HepG2 (cell line): Measurements from ENCODE around the gene AGBL2. TPM values are rescaled to one million over a fixed set of nuclear protein-coding genes. Genes with fewer than 3 reads are reported as not detected.

Experiments
- AKAP8 ChIP-seq: sonication (generic); formaldehyde crosslinking; IDR thresholded peaks from 2 replicates; pipeline ENCODE4 v1.5.1; 2020; ENCODE audit warnings: mild to moderate bottlenecking, missing genetic modification reagents
- ATF4 ChIP-seq, 2 experiments: fragments of 450-650 bp in 1 of 2; sonication (generic) in 1 of 2; formaldehyde crosslinking; IDR thresholded peaks; 2 replicates each; pipeline versions ENCODE4 v1.5.0 to v1.8.0; 2020 to 2022; ENCODE audit warnings: mild to moderate bottlenecking in 1 of 2, missing genetic modification reagents in 1 of 2
- HIVEP1 ChIP-seq: sonication (generic); formaldehyde crosslinking; IDR thresholded peaks from 2 replicates; pipeline ENCODE4 v1.4.0; 2020; ENCODE audit warnings: mild to moderate bottlenecking, missing genetic modification reagents
- MYPOP ChIP-seq: sonication (generic); formaldehyde crosslinking; IDR thresholded peaks from 2 replicates; pipeline ENCODE4 v1.8.1; 2023; ENCODE audit warnings: mild to moderate bottlenecking, moderate library complexity, missing genetic modification reagents
- NFYB ChIP-seq: sonication (generic); formaldehyde crosslinking; IDR thresholded peaks from 2 replicates; pipeline ENCODE4 v1.4.0; 2020; ENCODE audit warnings: missing genetic modification reagents
- RBM39 ChIP-seq: fragments of 200-400 bp; formaldehyde crosslinking; IDR thresholded peaks from one replicate; pipeline ENCODE4 v1.6.1; 2018; ENCODE audit warnings: antibody characterized with exemption, mild to moderate bottlenecking, low read depth, low read length; ENCODE audit not compliant: poor library complexity, severe bottlenecking
- RXRB ChIP-seq: IDR thresholded peaks from 2 replicates; pipeline ENCODE4 v1.6.1; 2016; ENCODE audit warnings: borderline replicate concordance, missing genetic modification reagents, missing compliant biosample characterization
- SPEN ChIP-seq: sonication (generic); formaldehyde crosslinking; IDR thresholded peaks from 2 replicates; pipeline ENCODE4 v1.5.1; 2020; ENCODE audit warnings: low read depth, mild to moderate bottlenecking, missing genetic modification reagents
- SUZ12 ChIP-seq: fragments of 150-350 bp; IDR thresholded peaks from 2 replicates; pipeline ENCODE4 v1.6.1; 2014; ENCODE audit warnings: low read depth, low read length
- TARDBP ChIP-seq: sonication (generic); formaldehyde crosslinking; IDR thresholded peaks from 2 replicates; pipeline ENCODE4 v1.8.0; 2022; ENCODE audit warnings: mild to moderate bottlenecking, missing genetic modification reagents
- TCF7L2 ChIP-seq: IDR thresholded peaks from 2 replicates; pipeline ENCODE4 v1.6.1; 2011; ENCODE audit warnings: mild to moderate bottlenecking, low read depth, low read length, moderate library complexity
- TEAD3 ChIP-seq: optimal IDR thresholded peaks from 2 replicates; pipeline ENCODE3; 2016; ENCODE audit warnings: borderline replicate concordance
- TFE3 ChIP-seq: IDR thresholded peaks from 2 replicates; pipeline ENCODE4 v1.6.1; 2016
- THAP11 ChIP-seq: IDR thresholded peaks from 2 replicates; pipeline ENCODE4 v1.6.1; 2016; ENCODE audit warnings: missing biosample characterization, missing genetic modification reagents
- TSC22D2 ChIP-seq: sonication (generic); formaldehyde crosslinking; IDR thresholded peaks from 2 replicates; pipeline ENCODE4 v1.5.1; 2020; ENCODE audit warnings: missing genetic modification reagents, mild to moderate bottlenecking, borderline replicate concordance
- ZMAT3 ChIP-seq: sonication (generic); formaldehyde crosslinking; conservative IDR thresholded peaks from 2 replicates; pipeline ENCODE4 v1.7.0; 2021; ENCODE audit warnings: missing genetic modification reagents
- ZNF225 ChIP-seq: sonication (generic); formaldehyde crosslinking; IDR thresholded peaks from 2 replicates; pipeline ENCODE4 v1.4.0; 2020; ENCODE audit warnings: mild to moderate bottlenecking, missing genetic modification reagents
- ZNF326 ChIP-seq: sonication (generic); formaldehyde crosslinking; IDR thresholded peaks from 2 replicates; pipeline ENCODE4 v1.4.0; 2020; ENCODE audit warnings: missing genetic modification reagents, borderline replicate concordance
- ZNF337 ChIP-seq: sonication (generic); formaldehyde crosslinking; IDR thresholded peaks from 2 replicates; pipeline ENCODE4 v1.5.1; 2020; ENCODE audit warnings: missing genetic modification reagents, low read depth, mild to moderate bottlenecking, borderline replicate concordance
- ZNF44 ChIP-seq: sonication (generic); formaldehyde crosslinking; IDR thresholded peaks from 2 replicates; pipeline ENCODE4 v1.5.1; 2020; ENCODE audit warnings: mild to moderate bottlenecking, missing genetic modification reagents
- ZNF615 ChIP-seq: sonication (generic); formaldehyde crosslinking; IDR thresholded peaks from 2 replicates; pipeline ENCODE4 v1.5.0; 2020; ENCODE audit warnings: mild to moderate bottlenecking, missing genetic modification reagents, borderline replicate concordance
- polyA plus RNA-seq, 8 experiments: library from polyadenylated mRNA; depleted of rRNA in 3 of 8; stranded (reverse) in 7 of 8; unstranded in 1 of 8; fragments of >200 nt; fragmentation: Illumina TruSeq in 4 of 8; extraction: Trizol in 4 of 8; gene quantifications; 2 replicates each; pipeline versions ENCODE4 v1.2.1 to v1.2.3, GENCODE V29; 2011 to 2016; ENCODE audit warnings: low read depth in 4 of 8, missing spikeins in 1 of 8, mixed read lengths in 1 of 8; ENCODE audit not compliant: insufficient read depth in 1 of 8
- total RNA-seq, 5 experiments: library from RNA; depleted of rRNA; stranded (reverse); fragments of >200 nt; fragmentation: Illumina TruSeq; extraction: Trizol; gene quantifications; 2 replicates each; pipeline ENCODE4 v1.2.3, GENCODE V29; 2016; ENCODE audit warnings: low read depth in 1 of 5
- TF ChIP-seq, protein P1 (sequence below): sonication (generic); formaldehyde crosslinking; conservative IDR thresholded peaks from 2 replicates; pipeline ENCODE4 v1.8.1; 2023; ENCODE audit warnings: missing genetic modification reagents
- TF ChIP-seq, protein P2 (sequence below): sonication (generic); formaldehyde crosslinking; conservative IDR thresholded peaks from 2 replicates; pipeline ENCODE4 v1.8.0; 2022; ENCODE audit warnings: mild to moderate bottlenecking, moderate library complexity, missing genetic modification reagents

Gene AGBL2
- total and polyA plus RNA-seq, 2 of the 13 experiments (the other 11 are each of a cell fraction or from before 2014, with no cell fraction given) = 1.6 to 5.7 TPM

- peak; percentile 53 for TF ChIP-seq TEAD3 (CRISPR knock-in tag)
- TF ChIP-seq SUZ12 = no peak
- TF ChIP-seq, protein P1, sequence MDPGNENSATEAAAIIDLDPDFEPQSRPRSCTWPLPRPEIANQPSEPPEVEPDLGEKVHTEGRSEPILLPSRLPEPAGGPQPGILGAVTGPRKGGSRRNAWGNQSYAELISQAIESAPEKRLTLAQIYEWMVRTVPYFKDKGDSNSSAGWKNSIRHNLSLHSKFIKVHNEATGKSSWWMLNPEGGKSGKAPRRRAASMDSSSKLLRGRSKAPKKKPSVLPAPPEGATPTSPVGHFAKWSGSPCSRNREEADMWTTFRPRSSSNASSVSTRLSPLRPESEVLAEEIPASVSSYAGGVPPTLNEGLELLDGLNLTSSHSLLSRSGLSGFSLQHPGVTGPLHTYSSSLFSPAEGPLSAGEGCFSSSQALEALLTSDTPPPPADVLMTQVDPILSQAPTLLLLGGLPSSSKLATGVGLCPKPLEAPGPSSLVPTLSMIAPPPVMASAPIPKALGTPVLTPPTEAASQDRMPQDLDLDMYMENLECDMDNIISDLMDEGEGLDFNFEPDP = 0 out of 2 replicates have a peak, but pooled peaks have one; percentile 69
- TF ChIP-seq ZMAT3 (CRISPR knock-in tag) = 0 out of 2 replicates have a peak, but pooled peaks have one; percentile 54
- peak; percentile 59; the same call in 1 of the 2 replicates for TF ChIP-seq HIVEP1 (CRISPR knock-in tag)
- no peak for TF ChIP-seq ATF4 (CRISPR knock-in tag; IDR thresholded peaks at IDR 0.05)
- TF ChIP-seq TFE3 = peak; percentile 30; the same call in 1 of the 2 replicates
- TF ChIP-seq TSC22D2 (CRISPR knock-in tag) = no peak
- 0 out of 2 replicates have a peak, but pooled peaks have one; percentile 57 for TF ChIP-seq AKAP8
- no peak for TF ChIP-seq MYPOP (CRISPR knock-in tag)
- no peak for TF ChIP-seq TCF7L2
- no peak for TF ChIP-seq NFYB (CRISPR knock-in tag)
- TF ChIP-seq THAP11 (CRISPR knock-in tag) = peak; percentile 56
- TF ChIP-seq, protein P2, sequence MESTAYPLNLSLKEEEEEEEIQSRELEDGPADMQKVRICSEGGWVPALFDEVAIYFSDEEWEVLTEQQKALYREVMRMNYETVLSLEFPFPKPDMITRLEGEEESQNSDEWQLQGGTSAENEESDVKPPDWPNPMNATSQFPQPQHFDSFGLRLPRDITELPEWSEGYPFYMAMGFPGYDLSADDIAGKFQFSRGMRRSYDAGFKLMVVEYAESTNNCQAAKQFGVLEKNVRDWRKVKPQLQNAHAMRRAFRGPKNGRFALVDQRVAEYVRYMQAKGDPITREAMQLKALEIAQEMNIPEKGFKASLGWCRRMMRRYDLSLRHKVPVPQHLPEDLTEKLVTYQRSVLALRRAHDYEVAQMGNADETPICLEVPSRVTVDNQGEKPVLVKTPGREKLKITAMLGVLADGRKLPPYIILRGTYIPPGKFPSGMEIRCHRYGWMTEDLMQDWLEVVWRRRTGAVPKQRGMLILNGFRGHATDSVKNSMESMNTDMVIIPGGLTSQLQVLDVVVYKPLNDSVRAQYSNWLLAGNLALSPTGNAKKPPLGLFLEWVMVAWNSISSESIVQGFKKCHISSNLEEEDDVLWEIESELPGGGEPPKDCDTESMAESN (CRISPR knock-in tag) = peak; percentile 38; the same call in 1 of the 2 replicates
- peak; percentile 69 for TF ChIP-seq SPEN (CRISPR knock-in tag)
- TF ChIP-seq TARDBP (CRISPR knock-in tag) = peak; percentile 63; the same call in 1 of the 2 replicates
- TF ChIP-seq RXRB (CRISPR knock-in tag) = 0 out of 2 replicates have a peak, but pooled peaks have one; percentile 46
- 0 out of 2 replicates have a peak, but pooled peaks have one; percentile 43 for TF ChIP-seq ZNF44 (CRISPR knock-in tag)
- TF ChIP-seq ZNF326 (CRISPR knock-in tag) = no peak
- TF ChIP-seq ZNF337 (CRISPR knock-in tag) = no peak
- 0 out of 2 replicates have a peak, but pooled peaks have one; percentile 56 for TF ChIP-seq ZNF615
- no peak for TF ChIP-seq RBM39
- TF ChIP-seq ZNF225 = peak; percentile 84; the same call in 1 of the 2 replicates
Observed at GRCh38 chr11:47715082-47715669, at the start of gene AGBL2 (continued).
